HG03342 (cell line): Measurements from ENCODE around the gene MLANA.

ENCODE experiments used
- ATAC-seq: cut with Tn5 transposase; IDR thresholded peaks from one replicate; pipeline ENCODE4 v1.9.1; 2021; ENCODE audit warnings: mild to moderate bottlenecking, moderate library complexity; ENCODE audit not compliant: unreplicated experiment

MLANA gene

DNA sequence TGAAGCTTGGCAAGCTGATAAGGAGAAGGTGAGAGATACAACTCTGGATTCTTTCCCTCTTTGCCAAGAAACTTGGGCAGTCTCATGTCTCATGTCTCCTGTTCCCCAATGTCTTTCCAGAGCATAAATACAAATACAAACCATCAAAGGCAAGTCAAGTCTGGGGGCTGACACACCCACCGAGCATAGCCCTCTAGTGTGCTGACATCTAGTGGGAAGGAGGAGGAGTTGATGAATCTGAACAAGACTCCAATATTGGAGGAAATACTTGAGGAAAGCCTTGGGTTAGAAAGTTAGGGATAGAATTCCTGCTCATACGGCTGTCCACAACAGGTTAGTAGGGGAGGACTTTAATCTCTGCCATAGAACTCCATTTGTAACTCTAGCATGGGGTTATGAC lies 8.6 kb downstream of the MLANA start:
- no peak for ATAC-seq

DNA sequence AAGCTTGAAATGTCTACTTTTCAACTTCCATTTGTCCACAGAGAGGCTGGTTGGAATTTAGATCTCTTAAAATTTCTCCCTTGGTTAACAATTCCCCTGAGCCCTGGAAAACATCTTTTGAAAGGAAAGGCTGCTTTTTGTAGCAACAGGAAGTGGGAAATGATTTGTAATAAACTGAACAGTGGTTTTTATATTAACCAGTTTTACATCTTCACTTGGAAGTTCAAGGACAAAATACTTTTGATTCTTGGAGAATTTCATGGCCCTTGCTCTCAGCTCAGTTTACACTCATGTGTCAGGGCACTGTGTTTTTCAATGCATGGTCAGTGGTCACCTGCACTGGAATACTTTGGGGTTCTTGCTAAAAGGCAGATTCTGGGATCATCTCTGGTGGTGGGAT lies 9.9 kb downstream of the MLANA start:
- ATAC-seq, result no peak

DNA sequence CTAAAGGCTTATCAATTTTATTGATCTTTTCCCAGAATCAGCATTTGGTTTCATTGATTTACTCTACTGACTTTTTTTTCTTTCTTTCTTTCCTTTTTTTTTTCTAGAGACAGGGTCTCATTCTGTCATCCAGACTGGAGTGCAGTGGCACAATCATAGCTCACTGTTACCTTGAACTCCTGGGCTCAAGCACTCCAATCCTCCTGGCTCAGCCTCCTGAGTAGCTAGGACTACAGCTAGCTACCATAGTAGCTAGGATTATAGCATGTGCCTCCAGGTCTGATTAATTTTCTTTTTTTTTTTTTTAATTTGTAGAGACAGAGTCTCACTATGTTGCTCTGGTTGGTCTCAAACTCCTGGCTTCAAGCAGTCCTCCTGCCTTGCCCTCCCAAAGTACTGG lies 11.7 kb downstream of the MLANA start:
- no peak for ATAC-seq

DNA sequence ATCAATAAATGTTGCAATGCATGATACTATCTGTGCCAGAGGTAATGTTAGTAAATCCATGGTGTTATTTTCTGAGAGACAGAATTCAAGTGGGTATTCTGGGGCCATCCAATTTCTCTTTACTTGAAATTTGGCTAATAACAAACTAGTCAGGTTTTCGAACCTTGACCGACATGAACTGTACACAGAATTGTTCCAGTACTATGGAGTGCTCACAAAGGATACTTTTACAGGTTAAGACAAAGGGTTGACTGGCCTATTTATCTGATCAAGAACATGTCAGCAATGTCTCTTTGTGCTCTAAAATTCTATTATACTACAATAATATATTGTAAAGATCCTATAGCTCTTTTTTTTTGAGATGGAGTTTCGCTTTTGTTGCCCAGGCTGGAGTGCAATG lies 18.2 kb downstream of the MLANA start:
- no peak for ATAC-seq

DNA sequence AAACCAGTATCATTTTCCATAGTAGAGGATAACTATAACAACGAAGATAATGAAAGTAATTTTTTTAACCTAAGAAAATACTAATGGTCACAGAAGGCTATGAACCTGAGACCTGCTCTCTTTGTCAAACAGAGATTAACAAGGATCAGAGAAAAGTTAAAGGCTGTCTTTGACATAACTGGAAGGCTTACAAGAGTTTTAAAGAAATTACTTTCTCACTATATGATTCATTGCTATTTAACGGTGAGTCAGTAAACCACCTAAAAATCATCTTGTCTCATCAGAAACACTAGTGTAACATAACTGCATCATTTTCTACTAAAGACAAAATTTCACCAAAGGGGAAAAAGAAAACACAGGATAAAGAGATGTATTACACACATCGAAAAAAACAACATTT lies 19.3 kb downstream of the MLANA start:
- ATAC-seq, result no peak

DNA sequence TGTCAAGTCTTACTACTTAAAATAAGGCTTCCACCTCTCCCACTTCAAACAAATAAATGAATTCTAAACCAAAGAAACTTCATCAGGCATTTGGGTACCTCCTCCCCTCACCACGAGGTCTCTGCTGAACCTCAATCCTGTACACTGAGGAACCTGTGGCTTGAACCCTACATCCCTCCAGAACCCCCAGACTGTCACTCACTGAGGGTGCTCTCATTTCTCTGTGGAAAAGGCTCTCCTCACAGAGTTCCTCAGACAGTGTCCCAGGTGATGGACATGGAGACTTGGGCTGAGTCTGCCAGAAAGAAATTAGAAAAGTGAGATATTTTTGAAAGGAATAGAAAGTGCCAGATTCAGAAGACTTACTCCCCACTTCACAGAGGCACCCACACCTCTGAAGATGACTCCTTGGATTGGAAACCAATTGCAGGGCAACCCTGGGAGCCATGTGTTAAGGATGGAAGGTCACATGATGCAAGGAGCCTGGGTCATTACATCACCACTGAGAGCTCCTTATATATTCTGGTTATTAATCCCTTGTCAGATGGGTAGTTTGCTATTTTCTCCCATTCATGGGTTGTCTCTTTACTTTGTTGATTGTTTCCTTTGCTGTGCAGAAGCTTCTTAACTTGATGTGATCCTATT lies 19.8 kb downstream of the MLANA start:
- ATAC-seq, result no peak

DNA sequence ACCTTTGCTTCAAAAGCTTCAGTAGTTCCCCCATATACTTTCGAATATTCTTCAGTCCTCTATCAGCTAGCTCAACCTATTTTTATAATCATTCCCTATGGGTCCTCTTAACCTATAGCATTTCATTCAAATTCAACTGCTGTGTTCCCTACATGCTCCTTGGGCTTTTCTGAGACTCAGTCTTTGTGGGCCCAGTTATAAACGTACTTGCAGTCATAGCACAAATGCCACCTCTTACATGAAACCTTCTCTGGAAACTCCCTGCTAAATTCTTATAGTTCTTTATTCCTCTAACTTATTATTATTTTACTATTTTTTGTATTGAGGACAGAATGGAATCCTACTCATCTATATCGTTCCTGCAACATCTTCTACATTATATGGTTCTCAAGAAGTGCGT lies 24.7 kb downstream of the MLANA start:
- no peak for ATAC-seq

DNA sequence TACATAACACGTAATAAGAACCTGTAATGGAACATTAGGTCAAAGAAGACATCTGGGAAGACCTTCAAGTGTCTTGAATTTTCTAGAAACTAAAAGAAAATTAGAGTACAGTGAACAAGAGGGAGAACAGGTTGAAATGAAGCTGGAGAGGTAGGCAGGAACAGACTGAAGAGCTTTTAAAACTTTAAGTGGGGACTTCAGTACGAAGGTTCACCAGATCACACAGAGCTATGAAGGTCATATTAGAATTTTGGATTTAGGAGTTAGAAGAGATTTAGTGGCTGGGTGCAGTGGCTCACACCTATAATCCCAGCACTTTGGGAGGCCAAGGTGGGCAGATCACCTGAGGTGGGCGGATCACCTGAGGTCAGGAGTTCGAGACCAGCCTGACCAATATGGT lies 26.6 kb downstream of the MLANA start:
- no peak for ATAC-seq

DNA sequence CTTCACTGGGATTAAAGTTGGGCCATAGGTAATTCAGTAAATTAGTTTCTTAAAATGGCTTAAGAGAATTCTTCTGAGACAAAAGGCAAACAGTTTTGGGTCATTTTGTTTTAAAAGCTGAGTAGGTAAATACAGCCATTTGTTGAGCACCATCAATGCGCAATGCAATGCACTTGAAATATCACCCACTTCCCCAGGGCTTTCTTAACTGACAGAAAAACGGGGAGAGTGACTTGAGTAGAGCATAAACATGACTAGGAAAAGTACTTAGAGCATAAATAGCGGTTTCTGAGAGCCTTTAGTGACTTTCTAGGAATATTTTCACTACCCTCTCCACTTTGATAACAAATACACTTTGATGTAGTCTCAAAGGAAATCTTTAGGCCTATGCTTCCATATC lies 27.2 kb downstream of the MLANA start:
- ATAC-seq, result no peak

DNA sequence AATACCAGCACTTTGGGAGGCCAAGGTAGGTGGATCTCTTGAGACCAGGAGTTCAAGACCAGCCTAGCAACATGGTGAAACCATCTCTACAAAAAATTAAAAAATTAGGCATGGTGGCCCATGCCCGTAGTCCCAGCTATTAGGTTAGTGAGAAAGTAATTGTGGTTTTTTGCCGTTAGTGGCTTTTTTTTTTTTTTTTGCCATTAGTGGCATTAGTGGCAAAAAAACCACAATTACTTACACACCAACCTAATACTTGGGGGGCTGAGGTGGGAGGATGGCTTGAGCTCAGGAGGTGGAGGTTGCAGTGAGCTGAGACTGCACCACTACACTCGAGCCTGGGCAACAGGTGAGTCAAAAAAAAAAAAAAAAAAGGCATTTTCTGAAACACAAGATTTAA lies 27.8 kb downstream of the MLANA start:
- ATAC-seq, result no peak

DNA sequence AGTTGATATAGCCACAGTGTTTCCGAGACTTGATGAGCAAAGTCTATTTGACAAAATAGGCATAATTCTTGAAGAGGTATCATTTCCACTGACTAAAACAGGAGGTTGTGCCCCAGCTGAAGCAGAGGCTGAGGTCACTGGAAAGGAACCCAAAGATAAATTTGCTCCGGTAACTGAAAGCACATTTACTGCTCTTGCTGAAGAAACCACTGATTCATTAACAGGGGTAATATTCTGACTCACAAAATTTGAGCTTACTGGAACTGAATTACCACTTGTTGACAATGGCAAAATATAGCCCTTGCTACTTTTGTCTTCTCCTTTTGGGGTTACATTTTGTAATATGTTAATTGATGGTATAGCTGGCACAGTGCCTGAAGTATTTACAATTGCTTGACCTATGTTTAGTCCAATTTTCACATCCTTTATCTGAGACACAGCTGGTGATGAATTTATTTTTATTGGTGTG lies 30.2 kb downstream of the MLANA start:
- ATAC-seq, result peak; percentile 75

DNA sequence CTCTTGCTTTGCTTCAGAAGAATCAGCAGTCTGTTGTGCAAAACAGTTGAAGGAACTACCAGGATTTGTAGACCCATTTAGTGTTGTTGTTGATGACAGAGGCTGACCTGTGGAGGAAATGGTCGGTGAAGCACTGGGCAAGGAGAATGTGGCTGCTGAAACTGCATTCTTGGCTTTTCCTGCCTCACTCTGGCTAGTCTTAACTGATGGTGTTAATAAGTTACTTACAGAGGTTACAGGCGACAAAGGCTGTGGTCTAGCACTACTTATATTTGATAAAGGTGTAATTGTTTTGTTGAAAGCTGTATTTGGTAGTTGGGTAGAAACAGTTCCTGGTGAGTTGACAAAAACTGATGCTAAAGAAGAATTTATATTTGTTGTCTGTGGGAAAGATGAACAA lies 31.5 kb downstream of the MLANA start:
- no peak for ATAC-seq

DNA sequence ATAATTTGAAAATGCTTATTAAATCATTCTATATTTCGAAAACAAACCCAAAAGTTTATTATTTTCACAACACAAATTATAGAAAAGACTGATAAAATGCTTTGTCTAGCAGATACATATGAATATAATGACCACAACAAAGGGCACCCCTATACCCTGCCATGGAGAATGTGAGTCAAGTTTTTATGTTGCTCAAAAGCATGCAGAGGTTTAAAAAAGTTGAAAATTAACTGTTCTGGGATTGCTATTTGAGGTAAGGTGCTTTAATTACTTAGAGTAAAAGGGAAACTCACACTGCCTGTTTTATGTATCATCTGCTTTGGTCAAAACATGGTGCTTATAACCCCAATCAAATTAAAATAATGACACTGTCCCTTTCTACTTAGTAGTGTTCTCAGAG lies 41.0 kb downstream of the MLANA start:
- ATAC-seq, result no peak

DNA sequence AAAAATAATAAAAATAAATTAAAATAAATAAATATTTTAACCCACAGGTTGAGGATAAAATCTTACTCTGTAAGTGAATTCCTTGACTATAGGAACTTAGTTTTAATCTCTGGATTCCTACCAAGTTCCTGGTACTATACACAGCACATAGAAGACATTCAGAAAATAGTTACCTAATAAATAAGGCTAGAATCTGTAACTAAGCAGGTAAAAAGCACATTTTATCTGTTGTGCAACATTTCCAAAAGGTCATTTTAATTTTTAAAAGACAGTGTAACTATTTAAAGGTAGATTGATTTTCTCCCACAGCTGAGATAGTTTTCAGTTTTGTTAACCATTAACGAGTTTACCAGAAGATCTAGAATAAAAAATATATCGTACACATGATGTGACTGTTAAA lies 47.8 kb downstream of the MLANA start:
- ATAC-seq, result no peak

DNA sequence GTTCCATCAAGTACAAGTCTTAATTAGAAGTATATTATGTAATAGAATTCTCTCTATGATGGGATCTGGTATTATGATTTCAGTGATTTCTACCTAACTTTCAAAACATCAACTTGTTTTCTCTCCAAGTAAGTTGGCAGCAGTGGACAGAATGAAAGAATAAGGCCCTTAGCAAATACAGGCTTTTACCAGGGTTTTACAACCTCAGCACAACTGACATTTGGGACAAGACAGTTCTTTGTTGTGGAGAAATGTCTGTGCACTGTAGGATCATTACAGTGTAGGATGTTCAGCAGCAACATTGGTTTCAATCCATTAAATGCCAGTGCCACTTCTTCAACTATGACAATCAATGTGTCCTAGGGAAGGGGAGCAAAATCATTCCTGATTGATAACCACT lies 48.8 kb downstream of the MLANA start:
- no peak for ATAC-seq

DNA sequence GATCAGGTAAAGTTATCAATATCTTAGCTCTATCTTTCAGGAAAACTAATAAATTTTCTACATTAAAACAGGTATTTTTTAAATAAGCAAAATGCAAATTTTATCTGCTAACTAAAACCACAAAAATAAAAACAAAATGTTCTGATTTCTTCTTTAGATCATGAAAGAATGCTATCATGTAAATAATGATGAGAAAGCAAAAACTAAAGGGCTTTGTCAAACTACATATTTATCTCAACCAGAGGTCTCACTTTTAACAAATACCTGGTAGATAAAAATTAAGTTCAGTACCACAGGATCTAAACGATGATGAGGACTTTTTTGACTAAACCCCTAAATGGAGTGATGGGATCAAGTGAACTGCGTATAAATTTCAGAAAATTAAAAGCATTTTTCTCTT lies 50.5 kb downstream of the MLANA start:
- ATAC-seq, result no peak

DNA sequence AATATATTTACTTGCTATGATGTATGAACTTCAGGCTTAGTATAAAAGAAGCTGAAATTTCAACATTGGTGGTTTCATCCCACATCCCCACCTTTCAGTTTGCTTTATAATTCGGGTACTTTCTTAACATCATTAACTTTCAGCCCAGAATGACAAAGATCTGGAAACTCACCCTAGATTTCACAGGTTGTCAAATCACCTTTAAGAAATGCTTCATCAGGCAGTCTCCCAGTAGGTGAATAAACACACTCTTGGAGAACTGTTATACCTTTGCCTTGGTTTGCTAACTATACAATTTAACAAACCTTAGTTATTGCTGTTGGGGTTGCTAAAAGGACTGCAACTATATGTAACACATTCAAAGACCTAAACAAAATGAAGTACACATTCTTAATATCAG lies 54.4 kb downstream of the MLANA start:
- no peak for ATAC-seq

DNA sequence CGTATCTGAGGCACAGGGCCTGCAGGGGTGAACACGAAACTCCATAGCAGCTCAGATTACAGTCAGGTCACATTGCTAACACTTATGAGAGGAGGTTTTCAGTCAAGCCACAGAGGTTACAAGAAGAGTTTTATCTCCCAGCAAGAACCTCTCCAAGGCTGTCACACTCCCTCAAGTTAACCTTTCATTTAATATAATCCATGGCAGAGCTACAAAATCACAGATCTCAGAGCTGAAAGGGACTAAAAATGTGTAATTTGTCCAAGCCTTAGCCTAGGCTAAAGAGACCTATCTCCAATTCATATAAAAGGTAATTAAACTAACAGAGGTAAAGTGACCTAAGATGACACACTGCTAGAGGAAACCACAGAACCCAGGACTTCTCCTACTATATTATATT lies 57.2 kb downstream of the MLANA start:
- ATAC-seq, result no peak

DNA sequence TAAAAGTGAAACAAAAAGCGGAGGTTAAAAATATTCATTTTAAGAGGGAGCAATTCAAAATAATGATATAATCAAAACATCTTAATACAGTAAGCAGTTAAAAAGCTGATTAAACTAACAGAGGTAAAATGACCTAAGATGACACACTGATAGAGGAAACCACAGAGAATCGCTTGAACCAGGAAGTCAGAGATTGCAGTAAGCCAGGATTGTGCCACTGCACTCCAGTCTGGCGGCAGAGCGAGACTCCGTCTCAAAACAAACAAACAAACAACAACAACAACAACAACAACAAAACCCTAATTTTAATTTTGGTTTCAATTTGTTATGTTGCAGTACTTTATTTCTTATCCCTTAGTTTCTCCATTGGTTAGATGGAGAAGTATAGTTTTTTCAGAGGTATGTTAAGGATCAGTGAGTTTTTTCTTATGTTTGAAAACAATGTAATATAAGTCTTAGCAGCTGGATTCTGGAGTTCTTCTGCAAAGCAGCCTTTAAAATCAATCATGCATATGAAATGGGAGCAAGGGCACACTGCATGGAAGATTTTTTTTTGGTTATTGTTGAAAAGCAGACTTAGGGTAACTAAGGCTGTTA lies 58.5 kb downstream of the MLANA start:
- peak; percentile 68 for ATAC-seq

DNA sequence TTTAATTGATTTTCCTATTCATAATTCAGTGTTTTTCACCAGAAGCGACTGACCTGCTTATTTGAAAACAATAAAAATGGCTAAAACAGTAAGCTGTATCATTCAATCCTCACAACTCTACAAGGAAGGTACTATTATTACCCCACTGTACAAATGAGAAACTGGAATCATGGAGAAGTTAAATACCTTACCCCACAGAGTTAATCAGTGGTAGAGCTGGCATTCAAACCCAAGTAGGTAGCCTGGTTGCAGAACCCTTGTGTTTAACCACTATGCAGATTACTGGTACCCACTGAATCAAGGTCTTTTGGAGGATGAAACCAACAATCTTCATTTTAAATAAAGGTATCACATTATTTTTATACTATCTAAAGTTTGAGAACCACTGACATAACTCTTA lies 59.6 kb downstream of the MLANA start:
- ATAC-seq, result no peak

DNA sequence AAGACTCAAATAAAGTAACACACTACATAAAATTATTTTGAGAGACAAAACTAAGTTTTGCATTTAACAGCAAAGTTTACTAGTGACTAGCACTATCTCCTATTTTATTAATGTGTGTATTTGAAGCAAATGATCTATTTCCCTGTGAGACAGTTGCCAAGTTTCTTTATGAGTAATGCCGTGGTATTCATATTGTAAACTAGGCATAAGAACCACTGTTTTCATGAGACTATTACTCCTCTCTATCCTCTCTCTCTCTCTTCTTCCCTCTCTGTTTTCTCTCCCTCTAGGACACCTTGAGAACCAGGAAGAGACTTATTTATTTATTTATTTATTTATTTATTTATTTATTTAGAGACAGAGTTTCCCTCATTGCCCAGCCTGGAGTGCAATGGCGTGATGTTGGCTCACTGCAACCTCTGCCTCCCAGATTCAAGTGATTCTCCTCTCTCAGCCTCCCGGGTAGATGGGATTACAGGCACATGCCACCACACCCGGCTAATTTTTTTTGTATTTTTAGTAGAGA lies 61.1 kb downstream of the MLANA start:
- no peak for ATAC-seq

DNA sequence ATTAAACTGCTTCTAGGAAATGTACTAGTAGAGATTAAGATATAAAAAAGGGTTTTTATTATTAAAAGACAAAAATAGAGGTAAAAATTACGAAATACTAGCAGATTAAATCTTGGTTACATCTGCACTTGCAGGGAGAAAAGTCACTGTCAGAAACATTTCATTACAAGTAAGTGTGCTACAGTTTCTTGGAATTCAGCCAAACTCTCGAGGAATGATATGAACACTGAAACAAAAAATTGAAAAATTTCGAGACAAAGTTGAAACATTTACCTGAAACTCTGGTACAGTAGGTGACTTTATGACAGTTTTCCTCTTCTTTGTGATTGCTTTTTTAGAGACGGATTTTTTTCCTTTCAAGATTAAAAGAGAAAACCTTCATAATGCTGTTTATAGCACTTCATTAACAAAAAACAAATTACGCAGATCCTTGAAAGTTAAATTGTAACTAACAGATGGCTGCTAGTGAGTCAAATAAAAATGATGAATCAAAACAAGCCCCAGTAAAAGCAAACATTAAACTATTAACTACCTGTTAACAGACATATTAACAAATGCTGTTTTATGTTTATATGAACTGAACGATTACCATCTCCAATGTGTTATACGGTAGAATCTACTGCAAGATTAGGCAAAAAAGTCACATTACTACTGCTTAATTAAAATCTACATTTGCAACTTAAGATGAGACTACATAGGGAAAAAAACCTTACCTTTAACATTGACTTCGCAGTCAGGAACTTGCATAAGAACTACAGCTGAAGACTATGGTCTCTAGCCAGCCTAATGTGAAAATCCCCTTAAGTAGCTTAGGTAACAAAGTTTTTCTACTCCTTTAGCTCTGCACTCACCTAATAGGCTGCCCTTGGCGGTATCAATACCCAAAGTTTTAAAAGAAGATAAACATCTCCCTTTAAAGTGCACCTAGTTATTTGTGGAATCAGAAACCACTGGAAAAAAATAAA lies 63.3 kb downstream of the MLANA start:
- no peak for ATAC-seq
